HUDEP-2 (cell line): Measurements from ENCODE around the gene FADS6.
A peak's percentile ranks its signal among the peaks of the same experiment; 100 is the strongest.
"Not testable (repeated sequence)": the region's sequence is repeated elsewhere in the genome, so short reads cannot be mapped to it uniquely, and the experiment has no call there.

ENCODE experiments used
- DNase-seq, 76 experiments: peaks; one replicate each; lab custom pipeline; 2025; ENCODE audit not compliant: unreplicated experiment in 76 of 76; lab: John Stamatoyannopoulos, UW

Gene FADS6

GRCh38 chr17:74921026-74921681 is 27.7 kb upstream of the FADS6 start:
- no peak for DNase-seq

GRCh38 chr17:74920642-74921025 is 27.2 kb upstream of the FADS6 start:
- DNase-seq: no peak

- DNase-seq: no peak
These were observed 26.8 kb upstream of the FADS6 start for GRCh38 chr17:74920306-74920620.

- DNase-seq: peak in 39 of 76 experiments; percentile 4 to 57 (median 33)
These were observed 26.2 kb upstream of the FADS6 start for GRCh38 chr17:74919440-74920305.

GRCh38 chr17:74918906-74919305 is 25.5 kb upstream of the FADS6 start:
- no peak for DNase-seq

GRCh38 chr17:74917430-74917829 is 24.0 kb upstream of the FADS6 start:
- no peak for DNase-seq

GRCh38 chr17:74916851-74917199 is 23.4 kb upstream of the FADS6 start:
- DNase-seq: no peak

GRCh38 chr17:74916136-74916850 is 22.9 kb upstream of the FADS6 start:
- no peak for DNase-seq

GRCh38 chr17:74911423-74911822 is 18.0 kb upstream of the FADS6 start:
- not testable (repeated sequence) for DNase-seq

- DNase-seq: not testable (repeated sequence)
These were observed 15.7 kb upstream of the FADS6 start for GRCh38 chr17:74909097-74909496.

GRCh38 chr17:74907012-74907411 is 13.6 kb upstream of the FADS6 start:
- no peak for DNase-seq

GRCh38 chr17:74906214-74906793 is 12.9 kb upstream of the FADS6 start:
- peak in 5 of 76 experiments; percentile 4 to 24 (median 11) for DNase-seq

GRCh38 chr17:74904687-74905409 is 11.4 kb upstream of the FADS6 start:
- no peak for DNase-seq

- no peak for DNase-seq
These were observed 10.2 kb upstream of the FADS6 start for GRCh38 chr17:74903671-74904070.

GRCh38 chr17:74903034-74903433 is 9.6 kb upstream of the FADS6 start:
- DNase-seq: no peak

GRCh38 chr17:74901353-74902135 is 8.1 kb upstream of the FADS6 start:
- no peak for DNase-seq

- no peak for DNase-seq
These were observed 6.8 kb upstream of the FADS6 start for GRCh38 chr17:74900208-74900607.

GRCh38 chr17:74898376-74898946 is 5.0 kb upstream of the FADS6 start:
- no peak for DNase-seq

GRCh38 chr17:74893936-74894671 is 671 bp upstream of the FADS6 start:
- DNase-seq: no peak
